ENCODE measurements around the gene CDCA4.
"Not testable (repeated sequence)": the region's sequence is repeated elsewhere in the genome, so short reads cannot be mapped to it uniquely, and the experiment has no call there.

The CDCA4 gene

DNA sequence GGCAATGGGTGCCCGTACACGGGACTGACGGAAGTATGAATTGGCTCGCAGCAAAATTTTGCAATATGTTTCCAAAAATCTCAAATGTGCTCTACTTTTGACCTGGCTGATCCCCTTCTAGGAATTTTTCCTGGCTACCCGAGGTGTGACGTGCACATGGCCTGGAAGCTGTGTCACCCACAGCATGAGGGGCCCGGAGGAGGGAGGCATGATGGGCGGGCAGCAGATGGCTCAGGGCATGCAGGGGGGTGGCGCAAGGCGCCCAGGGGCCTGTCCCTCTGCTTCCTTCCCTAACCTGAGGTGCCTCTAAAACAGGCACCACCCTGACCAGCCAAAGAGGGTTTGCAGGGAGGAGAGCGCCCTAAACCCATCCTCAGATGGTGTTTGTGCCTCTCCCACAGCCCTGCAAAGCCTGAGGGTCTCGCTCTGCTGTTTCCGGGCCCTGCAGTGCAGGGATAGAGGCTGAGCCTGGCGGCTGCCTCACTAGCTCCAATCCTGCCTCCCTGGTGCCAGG lies 37.7 kb upstream of the CDCA4 start:
- DNase-seq (ENCODE audit: low read depth), result no peak

DNA sequence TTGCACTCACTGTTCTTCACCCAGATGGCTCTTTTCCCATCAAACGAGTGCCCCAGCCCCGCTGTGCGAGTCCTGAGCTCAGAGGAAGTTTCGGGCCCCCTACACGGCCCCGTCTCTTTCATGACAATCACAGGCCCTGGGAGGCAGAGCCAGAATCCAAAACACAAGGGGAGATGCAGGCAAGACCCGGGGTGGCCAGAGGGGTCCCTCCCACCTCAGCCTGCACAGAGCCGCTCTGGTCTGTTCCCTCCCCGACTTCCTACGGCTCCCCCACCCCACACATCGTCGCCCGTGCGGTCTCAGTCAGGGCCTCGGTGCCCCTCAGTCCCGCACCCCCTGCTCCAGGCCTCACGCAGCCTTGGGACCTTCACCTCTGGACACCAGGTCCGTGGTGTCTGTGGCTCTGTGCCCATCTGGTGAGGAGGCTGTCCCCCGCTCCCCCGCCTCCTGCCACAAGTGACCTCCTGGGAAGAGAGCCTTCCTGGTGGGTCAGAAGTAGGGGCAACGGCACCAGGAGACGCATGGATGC lies 35.5 kb upstream of the CDCA4 start:
- DNase-seq (ENCODE audit: low read depth), result no peak

DNA sequence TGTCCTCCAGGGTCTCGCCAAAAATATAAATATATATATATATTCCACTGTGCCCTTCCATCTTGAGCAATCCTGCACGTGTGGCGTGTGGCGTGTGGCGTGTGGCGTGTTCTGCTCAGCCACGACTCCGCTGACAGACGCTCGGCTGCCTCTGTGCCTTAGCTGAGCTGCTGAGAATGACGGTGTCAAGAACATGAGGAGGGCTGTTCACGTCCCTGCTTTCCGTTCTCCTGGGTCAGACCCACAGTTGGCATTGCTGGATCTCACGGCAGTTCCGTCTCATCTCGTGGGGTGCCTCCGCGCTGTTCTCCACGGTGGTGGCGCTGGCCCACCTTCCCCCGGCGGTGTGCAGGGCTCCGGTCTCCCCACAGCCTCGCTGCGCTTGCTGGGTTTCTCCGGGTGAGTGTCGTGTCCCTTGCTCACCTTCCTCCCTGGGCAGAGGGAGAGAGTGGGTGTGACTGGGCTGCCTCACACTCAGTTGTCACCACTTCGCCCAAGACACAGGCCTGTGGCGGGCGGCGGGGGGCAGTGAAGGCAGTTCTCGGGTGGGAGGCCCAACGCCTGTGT lies 34.9 kb upstream of the CDCA4 start:
- no peak for DNase-seq (ENCODE audit: low read depth)

DNA sequence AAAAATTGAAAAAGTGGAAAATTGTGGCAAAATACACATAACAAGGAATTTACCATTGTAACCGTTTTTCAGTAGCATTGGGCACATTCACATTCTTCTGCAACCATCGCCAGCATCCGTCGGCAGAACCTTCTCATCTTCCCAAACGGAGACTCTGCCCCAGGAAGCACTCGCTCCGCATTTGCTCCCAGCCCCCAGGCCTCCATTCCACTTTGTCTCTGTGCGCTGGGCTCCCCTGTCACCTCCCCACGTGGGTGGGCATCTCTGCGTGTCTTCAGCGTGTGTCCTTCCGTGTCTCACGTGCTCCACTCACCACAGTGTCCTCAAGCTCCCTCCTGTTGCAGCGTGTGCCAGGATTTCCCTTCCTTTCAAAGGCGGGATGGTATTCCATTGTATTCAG lies 34.5 kb upstream of the CDCA4 start:
- DNase-seq (ENCODE audit: low read depth), result no peak

DNA sequence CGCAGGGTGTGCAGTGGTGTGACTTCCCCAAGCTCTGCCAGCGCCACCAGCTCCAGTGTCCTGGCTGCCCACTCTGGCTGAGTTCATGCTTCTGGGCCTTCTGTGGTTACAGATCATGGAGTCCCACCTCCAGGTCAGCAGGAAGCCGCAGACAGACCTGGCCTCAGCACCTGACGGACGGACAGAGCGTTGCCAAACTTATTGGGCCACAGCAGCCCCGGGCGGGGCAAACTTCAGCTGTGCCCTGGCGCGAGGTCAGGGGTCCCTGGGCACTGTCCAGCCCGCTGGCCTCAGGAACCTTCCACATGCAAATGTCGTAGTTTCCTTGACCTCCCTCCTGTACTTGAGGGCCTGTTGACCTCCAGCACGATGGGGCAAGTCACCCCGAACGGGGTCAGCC lies 33.1 kb upstream of the CDCA4 start:
- DNase-seq (ENCODE audit: low read depth), result no peak

DNA sequence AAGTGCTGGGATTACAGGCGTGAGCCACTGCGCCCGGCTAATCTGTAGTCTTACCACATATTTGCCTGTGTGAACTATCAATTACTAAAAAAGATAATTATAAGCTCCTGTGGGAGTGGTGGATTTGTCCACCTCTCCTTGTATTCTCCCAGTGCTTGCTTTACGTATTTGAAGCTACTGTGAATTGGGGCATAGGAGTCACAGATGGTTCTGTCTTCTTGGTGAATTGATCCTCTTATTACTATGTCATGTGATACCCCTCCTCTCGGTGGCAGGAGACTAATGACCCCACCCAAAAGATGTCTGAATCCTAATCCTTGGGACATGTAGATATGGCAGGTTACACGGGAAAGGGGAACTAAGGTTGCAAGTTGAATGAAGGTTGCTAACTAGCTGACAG lies 32.5 kb upstream of the CDCA4 start:
- DNase-seq (ENCODE audit: low read depth), result no peak

DNA sequence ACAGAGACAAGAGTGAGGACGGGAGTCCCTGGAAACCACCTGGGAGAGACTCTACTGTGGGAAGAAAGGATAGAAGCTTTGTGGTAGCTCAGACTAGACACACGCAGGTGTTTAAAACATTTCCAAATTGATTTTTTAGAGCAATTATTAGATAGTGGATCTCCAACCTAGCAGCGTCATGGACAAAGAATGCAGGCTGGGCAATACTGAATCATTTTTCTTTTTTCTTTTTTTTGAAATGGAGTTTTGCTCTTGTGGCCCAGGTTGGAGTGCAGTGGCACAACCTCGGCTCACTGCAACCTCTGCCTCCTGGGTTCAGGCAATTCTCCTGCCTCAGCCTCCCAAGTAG lies 31.2 kb upstream of the CDCA4 start:
- no peak for DNase-seq (ENCODE audit: low read depth)

DNA sequence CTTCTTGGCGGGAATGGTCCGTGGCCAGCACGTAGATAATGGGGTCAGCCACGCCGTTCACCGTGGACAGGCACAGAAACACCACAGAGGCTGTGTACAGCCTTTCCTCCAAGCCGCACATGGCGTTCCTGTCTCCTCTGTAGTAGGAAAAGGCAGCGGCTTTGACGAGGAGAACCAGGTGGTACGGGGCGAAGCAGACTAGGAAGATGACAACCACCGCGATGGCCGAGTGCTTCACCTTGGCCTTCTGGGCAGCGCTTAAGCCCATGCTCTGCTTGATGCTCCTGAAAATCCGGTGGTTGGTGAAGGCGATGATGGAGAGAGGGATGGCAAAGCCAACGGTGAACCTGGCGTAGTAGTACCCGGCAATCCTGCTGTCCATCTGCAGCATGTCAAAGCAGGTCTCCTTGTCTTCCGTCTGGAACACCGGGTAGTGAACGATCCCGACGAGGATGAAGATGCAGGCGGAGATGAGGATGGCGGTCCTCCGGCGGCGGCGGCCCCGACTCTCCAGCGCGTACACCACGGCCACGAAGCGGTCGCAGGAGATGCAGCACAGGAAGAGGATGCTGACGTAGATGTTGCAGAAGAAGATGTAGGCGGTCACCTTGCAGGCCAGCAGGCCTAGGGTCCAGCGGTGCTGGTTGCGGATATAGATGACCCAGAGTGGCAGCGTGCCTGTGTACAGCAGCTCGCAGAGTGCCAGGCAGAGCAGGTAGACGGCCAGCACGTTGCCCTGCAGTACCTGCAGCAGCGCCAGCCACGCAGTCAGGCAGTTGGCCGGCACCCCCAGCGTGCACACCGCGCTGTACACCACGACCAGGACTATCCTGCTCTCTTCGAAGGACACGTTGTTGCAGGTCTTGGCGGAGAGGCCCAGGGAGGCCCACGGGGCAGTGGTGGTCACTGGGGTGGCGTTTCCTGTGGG lies 30.6 kb upstream of the CDCA4 start:
- no peak for DNase-seq (ENCODE audit: low read depth)

DNA sequence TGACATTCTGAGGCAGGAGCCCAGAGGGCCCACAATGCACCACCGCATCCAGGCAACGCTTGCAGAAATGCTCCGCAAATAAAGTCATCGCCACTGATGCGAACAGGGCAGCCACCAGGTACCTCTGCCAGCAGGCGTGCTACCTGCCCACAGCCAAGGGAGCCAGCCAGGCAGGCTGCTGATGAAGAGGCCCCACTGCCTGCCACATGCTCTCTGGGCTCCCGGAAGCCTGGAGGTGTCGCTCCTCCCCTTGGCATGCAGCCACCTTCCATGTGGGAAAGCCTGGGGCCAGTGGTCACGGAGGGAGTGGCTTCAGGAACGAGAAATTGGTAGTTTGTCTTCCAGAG lies 29.6 kb upstream of the CDCA4 start:
- DNase-seq (ENCODE audit: low read depth), result peak; percentile 36

DNA sequence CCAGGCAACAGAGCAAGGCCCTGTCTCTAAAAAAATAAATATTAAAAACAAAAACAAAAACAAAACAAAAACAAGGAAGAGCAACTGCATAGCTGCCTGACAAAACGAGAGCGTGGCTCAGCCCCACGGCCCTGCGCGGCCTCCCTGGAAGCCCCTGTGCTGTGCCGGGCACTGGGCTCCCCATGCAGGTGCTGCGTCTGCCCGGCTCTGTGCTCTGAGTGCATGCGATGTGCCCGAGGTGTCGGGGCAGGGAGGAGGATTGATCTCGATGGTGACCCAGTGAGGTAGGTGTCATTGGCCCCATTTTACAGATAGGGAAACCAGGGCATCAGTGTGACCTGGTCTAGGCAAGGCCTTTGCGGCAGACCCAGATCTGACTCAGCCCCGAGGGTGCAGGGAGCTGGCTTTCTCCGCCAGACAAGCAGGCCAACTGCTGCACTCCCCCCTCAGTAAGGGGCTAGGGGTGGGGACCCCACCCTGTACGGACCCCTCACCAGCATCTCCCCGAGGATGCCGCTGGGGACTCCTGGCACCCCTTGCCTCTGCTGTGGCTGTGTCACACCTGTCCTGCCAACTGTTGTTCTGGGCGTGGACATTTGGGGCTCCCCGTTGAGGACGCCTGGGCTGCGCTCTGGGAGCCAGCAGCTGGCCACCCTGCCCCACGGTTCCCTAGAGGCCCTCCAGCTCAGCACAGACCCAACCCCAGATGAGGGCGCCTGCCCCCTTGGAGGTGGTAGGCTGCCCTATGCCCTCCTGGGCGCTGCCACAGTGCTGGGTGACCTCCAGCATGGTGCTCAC lies 29.1 kb upstream of the CDCA4 start:
- DNase-seq (ENCODE audit: low read depth), result no peak

DNA sequence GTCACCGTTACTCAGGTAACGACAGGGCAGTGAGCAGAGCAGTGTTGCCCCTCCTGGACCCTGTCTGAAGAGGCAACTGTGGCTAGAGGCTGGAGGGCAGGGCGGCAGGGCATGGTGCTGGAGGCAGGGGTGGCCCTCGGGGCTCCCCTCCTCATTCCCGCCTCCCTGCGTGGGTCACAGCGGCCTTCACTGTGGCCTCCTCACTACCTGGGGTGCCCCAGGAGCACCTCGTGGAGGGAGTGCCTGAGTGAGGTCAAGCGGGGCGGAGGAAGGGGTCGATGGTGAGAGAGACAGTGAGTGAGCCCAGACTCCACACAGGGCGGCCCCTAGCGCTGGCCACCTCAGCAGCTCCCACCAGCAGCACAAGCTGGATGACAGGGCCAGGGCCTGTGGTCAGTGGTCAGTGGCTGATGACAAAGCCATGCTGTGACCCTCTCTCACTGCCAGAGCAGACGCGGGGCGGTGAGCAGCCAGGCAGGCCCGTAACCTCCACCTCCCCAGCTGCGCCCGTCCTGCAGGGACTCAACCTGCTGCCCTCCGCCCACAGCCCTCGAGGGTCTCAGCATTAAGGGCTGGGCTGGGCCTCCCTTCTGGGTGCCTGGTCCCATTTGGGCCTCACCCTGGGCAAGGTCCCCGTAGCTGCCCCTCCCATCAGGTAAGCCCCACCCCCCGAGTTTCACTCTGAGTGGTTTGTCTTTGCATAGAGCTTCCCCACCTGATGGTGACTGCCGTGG lies 26.6 kb upstream of the CDCA4 start:
- no peak for DNase-seq (ENCODE audit: low read depth)

DNA sequence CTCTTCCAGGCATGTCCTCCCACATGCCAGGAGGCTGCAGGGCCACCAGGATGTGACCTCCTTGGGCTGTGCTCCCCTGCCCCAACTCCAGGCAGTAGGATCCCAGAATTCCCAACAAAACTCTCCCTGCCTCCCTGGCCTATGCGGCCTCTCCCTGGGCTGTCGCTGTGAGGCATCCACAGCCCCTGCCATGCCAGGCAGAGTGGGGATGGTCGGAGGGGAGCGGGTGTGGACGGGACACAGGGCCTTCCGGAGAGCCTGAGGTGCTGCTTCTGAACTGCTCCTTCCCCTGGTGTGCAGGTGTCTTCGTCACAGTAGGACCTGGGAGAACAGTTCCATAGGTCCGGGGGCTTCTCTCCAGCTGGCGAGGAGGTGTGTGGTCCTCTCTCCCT lies 26.0 kb upstream of the CDCA4 start:
- DNase-seq (ENCODE audit: low read depth), result no peak

DNA sequence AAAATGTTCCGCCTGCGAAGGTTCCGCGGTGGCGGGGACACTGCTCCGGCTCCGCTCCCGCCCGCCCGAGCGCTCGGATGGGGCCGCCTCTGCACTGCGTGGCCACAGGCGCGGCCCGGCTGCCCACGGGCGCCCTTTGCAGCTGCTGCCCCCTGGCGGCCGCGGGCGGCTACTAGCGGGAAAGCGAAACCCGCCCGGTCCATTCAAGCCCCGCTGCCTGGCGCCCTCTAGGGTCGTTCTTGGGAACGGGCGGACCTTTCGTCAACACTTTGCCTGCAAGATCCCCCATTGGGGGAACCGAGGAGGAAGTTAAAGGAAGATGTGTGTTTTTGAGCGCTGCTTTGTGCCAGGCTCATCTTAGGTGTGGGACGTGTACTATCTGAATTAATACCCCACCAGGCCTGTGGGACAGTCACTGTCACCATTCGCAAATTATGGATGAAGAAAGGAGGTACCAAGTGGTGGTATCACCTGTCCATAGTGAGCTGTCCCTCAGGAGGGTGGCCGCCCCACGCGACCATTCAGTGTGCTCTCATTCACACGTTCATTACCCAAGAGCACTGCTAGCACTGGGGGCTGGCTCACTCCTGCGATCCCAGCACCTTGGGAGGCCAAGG lies 24.9 kb upstream of the CDCA4 start:
- DNase-seq (ENCODE audit: low read depth), result peak; percentile 58

DNA sequence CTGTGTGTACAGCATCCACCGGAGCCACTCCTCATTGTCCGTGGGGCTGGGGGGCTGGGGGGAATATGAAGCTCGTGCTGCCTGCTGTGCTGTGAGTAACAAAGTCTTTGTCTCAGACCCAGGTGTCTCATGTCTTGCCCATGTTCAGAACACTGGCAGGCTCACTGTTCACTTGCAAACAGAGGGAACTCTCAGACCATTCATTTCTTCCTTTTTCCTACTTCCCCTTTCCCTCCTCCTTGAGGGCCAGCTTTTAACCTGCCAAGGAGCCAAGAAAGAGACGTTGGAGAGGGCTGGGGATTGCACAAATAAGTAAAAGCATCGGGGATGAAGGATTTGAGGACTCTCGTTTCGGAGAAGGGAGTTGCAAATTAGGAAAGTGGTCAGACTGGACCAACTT lies 22.8 kb upstream of the CDCA4 start:
- no peak for DNase-seq (ENCODE audit: low read depth)

DNA sequence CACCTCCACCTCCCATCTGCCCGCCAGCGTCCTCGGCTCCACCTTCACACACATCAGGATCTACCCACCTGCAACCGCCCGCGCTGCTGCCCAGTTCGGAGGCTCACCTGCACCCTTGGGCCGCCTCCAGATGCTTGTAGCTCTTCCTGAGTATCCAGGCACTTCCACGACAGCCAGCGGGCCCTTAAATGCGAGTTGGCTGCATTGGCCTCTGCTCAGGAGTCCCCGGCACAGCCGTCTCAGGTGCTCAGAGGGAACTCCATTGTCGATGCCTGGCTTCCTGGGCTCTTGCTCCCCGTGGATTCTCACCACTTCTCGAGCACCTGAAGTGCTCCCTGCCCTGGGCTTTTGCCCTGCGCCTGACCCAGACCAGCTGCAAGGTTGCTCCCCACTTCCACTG lies 21.9 kb upstream of the CDCA4 start:
- DNase-seq (ENCODE audit: low read depth), result no peak

DNA sequence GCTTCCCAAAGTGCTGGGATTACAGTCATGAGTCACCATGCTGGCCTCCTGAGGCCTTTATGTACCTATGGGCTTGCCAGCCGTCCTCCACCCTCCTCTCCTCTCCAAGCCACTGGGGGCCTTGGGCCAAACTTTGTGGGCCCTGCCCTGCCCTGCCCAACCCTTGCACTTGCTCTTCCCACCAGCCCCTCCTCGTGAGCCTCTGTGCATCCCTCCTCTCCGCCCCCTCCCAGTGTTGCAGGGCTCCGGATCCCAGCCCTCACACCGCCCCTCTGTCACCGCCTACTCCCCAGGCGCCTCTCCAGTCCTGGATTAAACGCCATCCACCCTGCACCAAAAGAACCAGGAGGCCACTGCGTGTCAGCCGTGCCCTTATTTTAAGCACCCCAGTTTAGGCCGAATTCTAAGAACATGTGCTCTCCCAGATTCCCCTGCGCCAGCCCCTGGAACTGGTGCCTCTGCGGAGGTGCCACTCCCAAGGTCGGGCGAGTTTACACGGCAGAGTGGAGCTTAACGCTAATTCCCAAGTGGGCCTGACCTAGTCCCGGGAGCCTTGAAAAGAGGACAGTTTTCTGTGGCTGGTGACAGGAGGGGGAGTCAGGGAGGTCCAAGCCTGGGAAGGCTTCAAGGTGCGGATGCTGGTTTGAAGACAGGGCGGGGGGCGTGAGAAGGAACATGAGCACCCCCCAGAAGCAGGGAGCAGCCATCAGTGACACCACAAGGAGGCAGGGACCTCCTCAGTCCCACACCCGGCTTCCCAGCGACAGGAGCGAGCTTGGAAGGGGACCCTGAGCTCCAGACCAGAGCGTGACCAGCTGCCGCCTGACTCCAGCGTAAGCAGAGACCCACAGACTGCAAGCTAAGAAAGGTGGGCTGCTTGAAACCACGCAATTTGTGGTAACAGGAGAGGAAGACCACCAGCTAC lies 21.2 kb upstream of the CDCA4 start:
- no peak for DNase-seq (ENCODE audit: low read depth)

DNA sequence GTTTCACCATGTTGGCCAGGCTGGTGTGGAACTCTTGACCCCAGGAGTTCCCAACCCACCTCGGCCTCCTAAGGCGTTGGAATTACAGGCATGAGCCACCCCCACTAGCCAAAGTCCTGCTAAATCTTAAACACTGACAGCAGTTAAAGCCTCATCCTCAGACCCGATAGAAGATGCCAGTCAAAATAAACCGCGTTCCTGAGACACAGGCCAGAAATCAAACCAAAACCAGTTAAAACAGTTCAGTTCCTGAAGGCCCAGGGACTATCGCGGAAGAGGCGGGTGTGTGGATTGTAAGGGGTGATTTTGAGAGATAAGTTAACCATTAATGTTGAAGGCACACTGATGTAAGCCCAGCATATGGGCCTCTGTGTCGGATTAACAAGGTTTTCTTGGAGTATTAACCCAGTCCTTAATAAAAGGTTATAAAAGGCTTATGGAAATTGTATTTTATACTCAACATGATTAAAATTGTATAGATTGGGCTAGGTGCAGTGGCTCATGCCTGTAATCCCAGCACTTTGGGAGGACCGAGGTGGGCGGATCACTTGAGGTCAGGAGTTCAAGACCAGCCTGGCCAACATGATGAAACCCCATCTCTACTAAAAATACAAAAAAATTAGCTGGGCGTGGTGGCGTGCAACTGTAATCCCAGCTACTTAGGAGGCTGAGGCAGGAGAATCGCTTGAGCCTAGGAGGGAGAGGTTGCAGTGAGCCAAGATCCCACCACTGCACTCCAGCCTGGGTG lies 18.7 kb upstream of the CDCA4 start:
- peak; percentile 75 for DNase-seq (ENCODE audit: low read depth)

DNA sequence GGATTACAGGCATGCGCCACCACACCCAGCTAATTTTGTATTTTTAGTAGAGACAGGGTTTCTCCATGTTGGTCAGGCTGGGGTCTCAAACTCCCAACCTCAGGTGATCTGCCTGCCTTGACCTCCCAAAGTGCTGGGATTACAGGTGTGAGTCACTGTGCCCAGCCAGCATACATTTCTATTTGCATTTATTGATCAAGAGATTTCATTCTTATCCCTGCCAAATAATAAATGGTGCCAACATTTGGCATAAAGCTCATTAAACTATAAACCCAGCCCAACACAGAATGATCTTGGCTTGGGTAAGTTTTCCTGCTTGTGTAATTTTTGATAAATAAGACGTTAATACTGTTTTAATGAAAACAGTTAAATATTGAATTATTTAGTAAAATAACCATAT lies 14.7 kb upstream of the CDCA4 start:
- not testable (repeated sequence) for DNase-seq (ENCODE audit: low read depth)

DNA sequence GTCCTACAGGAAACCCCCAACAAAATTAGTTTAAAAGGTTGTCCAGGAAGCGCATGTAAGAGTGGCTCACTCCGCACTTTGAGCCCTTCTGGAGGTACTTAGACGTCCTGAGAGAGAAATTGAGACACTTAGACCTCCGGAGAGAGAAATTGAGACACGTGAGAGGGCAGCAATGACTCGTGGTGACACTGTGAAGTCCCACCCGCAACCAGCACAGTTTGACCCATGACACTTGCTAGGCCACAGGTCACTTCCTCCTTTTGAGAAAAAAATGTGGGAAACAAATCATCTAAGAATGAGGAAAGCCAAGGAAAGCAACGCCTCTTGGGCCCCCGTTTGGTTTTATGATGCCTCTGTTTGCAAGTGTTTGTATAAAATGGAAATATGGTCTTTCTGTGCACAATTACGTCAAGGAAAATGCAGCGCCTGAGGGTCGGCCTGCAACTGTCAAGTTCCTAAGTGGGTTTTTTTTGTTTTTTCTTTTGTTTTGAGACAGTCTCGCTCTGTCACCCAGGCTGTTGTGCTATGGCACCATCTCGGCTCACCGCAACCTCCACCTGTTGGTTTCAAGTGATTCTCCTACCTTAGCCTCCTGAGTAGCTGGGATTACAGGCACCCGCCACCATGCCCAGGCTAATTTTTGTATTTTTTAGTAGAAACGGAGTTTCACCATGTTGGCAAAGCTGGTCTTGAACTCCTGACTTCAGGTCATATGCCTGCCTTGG lies 13.6 kb upstream of the CDCA4 start:
- DNase-seq (ENCODE audit: low read depth), result no peak
